NCI-H2029 treated with DMSO at 0.1 percent for 48 hours (cell line): Measurements from ENCODE around the gene ADGRG6.

Source experiments
- DNase-seq: peaks from one replicate; lab custom pipeline; 2025; lab: John Stamatoyannopoulos, UW

ADGRG6 gene

DNA sequence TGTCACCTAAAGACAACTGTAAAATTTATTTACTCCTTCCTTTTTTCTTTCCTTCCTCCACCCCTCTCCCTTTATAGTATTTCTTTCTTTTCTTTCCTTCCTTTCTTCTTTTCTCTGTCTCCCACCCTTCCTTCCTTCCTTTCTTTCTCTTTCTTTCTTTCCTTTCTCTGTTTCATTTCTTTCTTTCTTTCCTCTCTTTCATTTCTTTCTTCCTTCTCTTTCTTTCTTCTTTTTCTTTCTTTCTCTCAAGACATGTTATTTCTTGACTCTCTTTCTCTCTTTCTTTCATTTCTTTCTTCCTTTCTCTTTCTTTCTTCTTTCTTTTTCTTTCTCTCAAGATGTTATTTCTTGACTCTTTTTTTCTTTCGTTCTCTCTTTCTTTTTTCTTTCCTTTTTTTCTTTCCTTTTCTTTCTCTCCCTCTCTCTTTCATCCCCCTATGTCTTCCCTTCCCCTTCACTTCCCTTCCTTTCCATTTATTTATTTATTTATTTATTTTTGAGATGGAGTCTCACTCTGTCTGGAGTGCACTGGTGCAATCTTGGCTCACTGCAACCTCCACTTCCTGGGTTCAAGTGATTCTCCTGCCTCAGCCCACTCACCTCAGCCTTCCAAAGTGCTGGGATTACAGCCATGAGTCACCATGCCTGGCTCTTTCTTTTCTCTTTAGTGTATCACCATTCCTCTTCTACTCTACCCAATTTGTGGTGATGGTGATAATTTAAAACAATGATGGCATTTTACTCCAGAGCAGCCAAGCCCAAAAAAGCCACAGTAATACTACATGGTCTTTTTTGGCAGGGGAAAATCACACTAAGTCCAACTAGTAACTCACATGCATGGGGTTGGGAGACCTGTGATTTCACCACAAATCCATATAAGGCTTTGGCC is 188.2 kb downstream of the ADGRG6 start:
- no peak for DNase-seq
